Colon (tissue), 2 donors: ENCODE data around the gene B3GALT4.
"Not testable (repeated sequence)": the region's sequence is repeated elsewhere in the genome, so short reads cannot be mapped to it uniquely, and the experiment has no call there.

Experiments
- FAIRE-seq: peaks from 2 replicates; lab custom pipeline; 2012; peaks lifted over from hg19 to GRCh38; lab: Jason Lieb, UNC
- donor health status: control.
- donor health status: control.

Gene B3GALT4, protein sequence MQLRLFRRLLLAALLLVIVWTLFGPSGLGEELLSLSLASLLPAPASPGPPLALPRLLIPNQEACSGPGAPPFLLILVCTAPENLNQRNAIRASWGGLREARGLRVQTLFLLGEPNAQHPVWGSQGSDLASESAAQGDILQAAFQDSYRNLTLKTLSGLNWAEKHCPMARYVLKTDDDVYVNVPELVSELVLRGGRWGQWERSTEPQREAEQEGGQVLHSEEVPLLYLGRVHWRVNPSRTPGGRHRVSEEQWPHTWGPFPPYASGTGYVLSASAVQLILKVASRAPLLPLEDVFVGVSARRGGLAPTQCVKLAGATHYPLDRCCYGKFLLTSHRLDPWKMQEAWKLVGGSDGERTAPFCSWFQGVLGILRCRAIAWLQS

DNA sequence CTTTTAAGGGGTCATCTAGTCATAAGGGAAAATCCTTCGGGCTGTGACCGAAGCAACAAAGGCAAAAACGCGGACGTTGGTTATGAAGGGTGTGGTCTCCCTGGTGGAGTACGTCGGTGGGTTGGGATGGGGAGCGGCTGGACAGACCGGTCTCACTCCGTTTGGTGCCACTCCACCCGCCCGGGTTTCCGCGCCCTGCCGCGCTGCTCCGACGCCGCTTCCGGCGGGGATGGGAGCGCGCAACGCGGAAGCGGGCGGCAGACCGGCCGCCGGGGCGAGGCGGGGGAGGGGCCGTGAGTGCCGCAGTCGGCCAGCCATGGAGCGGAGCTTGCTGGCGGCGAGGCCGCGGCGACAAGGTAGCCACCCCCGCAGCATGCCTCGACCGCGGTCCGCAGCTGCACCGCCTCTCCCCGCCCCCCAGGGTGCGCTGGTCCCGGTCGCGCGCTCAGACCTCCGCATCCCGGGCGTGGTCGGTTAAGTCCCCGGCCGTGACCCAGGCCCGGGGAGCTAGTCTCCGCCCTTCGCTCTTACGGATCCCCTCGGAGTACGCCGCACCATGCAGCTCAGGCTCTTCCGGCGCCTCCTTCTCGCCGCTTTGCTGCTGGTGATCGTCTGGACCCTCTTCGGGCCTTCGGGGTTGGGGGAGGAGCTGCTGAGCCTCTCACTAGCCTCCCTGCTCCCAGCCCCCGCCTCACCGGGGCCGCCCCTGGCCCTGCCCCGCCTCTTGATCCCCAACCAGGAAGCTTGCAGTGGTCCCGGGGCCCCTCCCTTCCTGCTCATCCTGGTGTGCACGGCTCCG, at the start of gene B3GALT4:
Gene B3GALT4, plus strand, starts transcription at position 260 of the 799 bp plus-strand sequence. Its CDS starts 297 bp downstream, at position 557.
- FAIRE-seq, result no peak

DNA sequence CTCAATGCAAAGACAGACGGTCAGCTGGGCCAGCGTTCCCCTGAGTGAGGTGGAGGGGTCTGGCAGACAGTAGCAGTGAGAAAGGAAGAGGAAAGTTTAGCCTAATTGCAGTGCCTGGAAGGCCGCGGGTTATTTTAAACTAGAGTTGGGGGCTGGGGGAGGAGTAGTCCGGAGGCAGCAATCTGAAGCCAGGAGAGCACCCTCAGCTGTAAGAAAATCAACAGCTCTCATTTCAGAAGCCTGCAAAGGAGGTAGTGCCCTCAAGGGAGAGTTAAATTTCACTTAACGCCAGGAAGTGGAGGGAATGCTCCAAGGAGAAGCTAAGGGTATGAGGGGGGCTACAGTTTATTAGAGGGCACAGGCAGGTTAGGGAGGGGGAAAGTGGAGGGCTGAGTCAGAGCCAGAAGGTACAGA, 41.7 kb upstream of the B3GALT4 start:
- FAIRE-seq, result no peak

DNA sequence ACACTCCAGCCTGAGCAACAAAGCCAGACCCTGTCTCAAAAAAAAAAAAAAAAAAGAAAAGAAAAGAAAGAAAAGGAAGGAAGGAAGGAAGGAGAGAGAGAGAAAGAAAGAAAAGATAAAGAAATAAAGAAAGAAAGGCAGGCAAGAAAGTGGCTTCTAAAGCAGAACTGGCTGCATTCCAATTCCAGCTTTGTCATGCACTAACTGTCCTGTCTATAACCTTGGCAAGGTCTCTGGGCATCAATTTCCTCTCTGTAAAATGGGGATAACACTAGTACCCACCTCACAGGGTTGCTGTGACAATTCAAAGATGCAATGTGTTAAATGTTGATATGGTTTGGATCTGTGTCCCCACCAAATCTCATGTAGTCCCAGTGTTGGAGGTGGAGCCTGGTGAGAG, 40.6 kb upstream of the B3GALT4 start:
- no peak for FAIRE-seq

DNA sequence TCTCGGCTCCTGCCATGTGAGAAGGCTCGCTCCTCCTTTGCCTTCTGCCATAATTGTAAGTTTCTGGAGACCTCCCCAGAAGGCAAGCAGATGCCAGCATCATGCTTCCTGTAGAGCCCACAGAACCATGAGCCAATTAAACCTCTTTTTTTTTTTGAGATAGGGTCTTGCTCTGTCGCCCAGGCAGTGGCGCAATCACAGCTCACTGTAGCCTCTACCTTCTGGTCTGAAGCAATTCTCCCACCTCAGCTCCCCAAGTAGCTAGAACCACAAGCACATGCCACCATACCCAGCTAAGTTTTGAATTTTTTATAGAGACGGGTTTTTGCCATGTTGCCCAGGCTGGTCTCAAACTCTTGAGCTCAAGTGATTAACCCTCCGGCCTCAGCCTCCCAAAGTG, 40.1 kb upstream of the B3GALT4 start:
- no peak for FAIRE-seq

DNA sequence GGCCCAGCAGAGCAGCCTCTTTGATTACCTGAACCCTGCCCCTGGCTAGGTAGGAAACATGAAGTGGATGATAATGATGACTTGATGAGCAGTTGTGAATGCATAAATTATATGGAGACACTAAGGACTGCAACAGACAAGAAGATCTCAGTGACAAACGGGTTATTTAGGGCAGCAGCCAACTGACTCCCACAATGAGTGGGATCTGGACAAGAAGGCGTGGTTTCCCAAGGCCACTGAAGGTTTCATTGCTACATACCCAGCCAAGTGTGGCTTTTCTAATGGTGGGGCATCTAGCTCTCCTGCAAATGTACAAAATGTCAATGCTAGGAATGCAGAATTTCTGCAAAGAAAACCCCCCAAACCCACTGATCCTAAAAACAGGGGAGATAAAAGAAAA, 39.2 kb upstream of the B3GALT4 start:
- FAIRE-seq, result no peak

DNA sequence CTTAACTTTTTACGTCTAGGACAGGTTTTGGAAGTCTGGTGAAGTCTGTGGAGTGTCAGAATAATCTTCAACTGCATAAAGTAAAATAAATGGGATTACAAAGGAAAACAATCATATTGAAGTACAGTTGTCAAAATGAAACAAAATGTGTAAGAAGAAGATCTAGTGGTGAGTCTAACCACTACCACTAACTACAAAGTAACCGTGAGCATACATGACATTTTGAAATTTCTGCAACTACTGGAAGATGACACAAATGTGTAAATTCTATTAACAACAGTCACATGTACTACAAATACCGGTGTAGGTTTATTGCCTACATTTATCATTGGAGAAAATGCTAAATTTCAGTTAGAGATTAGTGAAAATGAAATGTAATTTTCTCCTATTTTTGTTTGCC, 35.0 kb upstream of the B3GALT4 start:
- FAIRE-seq, result no peak

DNA sequence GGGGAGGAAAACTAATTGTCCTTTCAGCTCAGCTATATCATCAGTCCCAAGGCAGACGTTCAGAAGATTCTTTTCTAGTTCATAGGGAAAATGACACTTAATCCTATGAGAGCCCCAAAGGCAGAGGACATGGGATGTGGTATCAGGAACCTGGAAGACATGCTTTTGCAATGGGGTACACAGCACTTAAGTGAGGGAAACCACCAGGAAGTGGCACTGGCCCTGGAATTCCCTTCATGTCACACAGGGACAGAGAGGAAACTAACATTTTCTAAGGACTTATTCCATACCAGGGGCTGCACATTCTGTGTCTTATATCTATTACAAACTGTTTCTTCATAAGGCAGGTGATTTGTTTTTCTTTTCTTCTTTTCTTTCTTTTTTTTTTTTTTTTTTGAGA, 33.4 kb upstream of the B3GALT4 start:
- no peak for FAIRE-seq

DNA sequence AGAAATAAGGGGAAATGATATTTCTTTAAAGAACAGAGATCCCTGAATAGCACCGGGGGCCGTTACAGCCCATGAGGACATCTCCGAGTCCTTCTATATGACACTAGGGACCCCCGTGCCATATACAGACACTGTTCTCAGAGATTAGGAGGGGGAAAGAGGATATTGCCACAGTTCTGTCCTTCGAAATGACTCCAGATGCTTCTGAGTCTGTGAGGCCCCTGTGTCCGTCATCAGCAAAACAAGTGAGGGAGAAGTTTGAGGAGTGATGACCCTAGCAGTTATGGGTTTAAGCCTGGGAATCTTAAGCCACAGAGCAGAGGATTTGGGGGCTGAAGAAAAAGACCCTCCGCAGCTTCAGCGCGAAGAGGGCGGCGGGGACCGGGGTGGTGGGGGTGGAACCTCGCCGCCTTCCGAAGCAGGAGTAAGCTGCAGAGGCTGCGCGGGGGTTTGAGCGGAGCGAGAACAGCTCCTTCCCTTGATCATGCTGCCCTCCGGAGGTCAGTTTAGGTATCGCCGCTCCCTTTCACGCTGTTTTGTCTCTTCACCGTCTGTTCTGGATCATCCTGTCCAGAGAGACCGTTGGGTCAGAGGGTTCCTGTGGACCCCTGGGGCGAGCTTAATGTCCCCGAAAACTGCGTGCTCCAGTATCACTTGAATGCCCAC, 28.8 kb upstream of the B3GALT4 start:
- no peak for FAIRE-seq

DNA sequence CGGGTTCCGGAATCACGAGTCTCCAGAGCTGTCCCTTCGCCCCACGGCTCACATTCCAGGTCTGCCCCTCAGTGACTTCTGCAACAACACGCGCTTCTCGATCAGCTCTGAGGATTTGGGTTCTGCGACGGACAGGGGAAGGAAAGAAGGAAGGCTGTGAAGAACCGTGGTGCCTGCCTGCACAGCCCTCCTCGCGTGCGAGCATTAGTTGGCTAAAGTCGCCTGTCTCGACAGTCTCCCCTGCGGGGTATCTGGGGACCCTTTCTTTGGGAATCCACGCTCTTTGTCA, 28.3 kb upstream of the B3GALT4 start:
- FAIRE-seq, result no peak

DNA sequence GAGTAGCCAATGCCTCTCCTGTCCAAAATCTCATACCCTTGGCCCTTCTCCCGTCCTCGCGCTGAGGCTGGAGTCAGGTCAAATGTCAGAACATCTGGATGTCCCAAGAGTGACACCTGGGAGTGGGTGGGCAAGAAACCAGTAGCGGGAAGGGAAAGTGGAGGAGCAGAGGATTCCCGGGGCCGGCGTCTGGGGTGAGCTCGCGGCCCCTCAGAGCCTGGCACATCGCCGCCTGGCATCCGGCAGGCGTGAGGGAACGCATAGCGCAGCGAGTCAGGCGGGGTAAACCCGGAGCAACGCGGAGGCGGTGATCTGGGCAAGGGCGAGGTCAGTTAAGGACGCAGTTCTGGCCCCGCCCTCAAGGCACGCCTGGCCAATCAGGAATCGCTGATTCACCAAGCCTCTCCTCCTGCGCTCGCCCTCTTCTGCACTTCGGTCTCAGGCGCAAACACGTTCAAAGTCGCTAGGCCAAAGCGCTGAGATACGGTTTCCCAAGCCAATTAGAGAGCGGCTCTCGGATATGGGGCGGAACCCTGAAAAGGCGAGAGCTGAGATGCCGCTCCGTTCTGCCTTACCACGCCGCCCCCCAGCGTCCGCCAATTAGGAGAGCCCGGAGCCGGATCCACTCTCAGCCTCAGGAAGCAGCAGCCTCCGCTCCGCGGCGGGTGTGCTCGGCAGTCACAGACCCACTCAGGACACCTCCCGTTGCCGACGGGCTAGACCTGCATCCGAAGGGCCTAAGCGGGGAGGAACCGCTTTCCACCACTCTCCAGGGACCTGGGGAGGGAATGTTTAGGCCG, 27.8 kb upstream of the B3GALT4 start:
- peak; percentile 38 for FAIRE-seq

DNA sequence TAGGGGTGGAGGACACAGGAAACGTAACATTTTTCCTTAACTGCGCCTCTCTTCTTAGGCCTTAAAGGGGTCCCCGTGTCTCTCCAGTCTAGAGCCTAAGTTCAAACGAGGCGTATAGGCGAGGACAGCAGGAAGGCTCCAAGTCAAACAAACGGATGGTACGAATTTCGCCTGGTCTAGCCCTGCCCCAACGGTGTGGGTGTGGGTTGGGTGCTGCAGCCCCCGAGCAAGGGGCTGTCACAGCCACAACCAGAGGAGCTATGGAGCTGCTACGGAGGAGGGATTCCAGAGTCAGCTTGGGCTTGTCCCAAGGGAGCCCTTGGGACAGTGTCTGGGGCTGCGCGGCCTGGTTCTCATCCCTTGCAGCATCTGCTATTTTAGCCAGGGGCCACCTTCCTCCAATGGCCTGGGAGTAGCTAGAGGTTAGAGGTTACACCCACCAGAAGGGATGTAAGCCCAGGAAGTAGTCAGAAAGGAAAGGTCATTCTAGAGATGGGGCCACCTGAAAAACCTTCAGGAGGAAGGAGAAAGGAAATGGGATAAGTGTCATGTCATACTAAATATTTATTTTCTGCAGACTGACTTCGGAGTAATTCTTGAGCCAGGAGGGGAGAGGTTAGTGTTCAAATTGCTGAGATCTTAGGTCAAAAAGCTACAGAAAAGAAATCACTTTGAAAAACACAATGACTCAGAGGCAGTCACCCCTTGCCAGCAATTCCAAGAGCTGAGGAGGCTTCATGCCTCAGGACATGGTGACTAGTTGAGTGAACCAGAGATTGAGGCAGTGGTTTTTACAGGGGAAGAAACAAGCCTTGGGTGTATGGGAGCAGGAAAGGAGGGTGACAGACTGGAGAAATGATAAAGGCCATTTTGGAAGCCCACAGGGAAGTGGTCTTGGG, 26.9 kb upstream of the B3GALT4 start:
- no peak for FAIRE-seq

DNA sequence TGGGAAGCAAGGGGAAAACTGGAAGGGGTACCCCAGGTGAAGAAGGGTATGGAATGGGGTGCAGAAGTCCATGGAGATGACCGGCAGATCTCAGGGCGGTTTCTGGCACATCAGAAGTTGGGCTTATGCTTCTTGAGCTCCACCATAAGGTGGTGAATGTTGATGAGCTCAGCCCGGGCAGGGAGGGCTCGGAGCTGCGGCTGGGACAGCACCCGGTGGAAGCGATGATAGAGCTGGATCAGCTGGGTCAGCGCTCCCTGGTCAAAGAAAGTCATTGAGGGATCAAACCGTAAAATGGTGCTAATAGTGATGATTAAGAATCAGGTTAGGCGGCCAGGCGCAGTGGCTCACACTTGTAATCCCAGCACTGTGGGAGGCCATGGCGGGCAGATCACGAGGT, 26.2 kb upstream of the B3GALT4 start:
- FAIRE-seq, result no peak

DNA sequence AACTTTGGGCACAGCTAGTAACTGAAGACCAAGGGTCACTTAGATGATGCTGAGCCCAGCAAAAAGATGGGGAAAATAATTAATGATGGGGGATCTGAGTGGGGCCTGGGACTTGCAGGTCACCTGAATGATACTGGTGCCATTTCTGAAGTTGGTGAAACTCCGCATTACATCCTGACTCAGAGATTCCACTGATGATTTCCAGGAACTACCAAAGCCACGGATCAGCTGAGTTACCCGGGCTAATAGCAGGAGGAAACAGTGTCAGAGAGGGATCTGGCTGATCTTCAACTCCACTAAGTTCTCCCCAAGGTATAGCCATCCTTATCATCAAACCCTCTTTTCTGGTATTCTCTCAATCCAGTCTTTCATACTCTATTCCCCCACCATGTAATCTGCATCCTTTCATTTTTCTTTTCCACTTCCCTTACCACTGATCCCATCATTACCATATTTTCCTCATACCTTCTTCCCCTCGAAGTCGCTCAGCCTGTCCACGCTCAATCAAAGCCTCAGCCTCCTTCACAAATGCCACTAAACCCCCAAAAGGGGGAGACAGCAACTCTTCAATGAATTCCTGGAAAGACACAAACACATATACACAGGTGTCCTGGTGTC, 25.4 kb upstream of the B3GALT4 start:
- FAIRE-seq, result no peak

DNA sequence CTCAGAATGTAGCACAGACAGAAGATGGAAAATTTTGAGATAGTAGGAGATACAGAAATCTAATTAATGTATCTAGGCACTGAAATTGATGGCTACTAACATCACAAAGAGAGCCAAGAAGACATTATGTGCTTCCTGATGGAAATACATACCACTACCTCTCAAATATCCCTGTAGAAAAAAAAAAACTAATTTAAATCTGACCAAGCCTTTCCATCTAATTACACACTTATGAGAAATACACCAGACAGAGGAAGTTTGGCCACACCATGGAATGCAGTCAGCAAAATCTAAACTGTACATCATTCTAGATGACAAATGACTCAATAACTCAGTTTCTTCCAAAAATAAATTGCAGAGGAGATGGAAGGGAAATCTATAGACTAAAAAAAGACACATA, 24.2 kb upstream of the B3GALT4 start:
- FAIRE-seq, result no peak

DNA sequence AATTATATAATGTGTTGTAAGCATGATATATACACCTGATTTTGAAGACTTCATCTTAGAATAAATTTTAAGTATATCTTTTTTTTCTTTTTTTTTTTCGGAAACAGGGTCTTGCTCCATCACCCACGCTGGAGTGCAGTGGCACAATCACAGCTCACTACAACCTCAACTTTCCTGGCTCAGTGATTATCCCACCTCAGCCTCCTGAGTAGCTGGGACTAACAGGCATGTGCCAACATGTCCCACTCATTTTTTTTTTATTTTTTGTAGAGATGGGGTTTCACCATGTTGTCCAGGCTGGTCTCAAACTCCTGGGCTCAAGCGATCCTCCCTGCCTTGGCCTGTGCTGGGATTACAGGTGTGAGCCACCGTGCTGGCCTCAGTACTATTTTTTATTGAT, 22.3 kb upstream of the B3GALT4 start:
- FAIRE-seq, result no peak

DNA sequence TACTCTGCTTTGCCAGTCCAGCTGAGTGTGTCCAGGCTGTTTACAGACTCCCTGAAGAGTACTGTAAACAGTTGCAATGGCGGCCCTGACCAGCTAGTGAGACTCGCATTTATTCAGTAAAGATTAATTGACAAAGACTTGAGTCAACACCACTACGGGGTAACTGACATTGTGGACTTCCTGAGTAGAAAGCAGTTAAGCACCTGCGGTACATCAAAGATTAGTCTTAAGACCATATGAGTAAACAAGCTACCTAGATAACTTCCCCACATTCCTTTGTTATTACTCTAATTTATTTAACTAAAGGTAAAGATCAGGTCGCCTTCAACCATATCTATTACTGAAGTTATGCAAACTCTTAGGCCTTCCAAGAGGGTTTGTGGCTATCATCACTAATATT, 17.9 kb upstream of the B3GALT4 start:
- no peak for FAIRE-seq

DNA sequence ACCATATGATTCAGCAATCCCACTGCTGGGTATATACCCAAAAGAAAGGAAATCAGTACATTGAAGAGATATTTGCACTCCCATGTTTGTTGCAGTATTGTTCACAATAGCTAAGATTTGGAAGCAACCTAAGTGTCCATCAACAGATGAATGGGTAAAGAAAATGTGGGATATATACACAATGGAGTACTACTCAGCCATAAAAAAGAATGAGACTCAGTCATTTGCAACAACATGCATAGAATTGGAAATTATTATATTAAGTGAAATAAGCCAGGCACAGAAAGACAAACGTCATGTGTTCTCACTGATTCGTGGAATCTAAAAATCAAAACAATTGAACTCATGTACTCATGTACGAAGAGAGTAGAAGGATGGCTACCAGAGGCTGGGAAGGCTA, 14.4 kb upstream of the B3GALT4 start:
- not testable (repeated sequence) for FAIRE-seq

DNA sequence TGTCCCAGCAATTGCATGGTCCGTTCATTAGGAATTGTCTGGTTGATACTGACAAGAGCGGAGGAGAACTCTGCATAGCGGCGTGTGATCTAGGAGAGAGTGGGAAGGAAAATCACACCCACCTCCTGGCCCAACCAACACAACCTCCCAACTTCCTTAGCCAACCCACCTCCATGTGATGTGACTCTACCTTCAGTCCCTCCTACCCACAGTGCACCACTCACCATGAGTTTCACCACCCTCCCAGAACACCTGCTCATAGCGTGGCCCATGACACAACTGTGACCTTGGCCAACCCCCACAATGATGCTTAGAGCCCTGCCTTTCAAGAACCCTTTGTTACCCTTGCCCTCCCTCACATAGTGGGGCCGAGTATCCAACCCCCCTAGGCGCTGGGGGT, 12.9 kb upstream of the B3GALT4 start:
- no peak for FAIRE-seq

DNA sequence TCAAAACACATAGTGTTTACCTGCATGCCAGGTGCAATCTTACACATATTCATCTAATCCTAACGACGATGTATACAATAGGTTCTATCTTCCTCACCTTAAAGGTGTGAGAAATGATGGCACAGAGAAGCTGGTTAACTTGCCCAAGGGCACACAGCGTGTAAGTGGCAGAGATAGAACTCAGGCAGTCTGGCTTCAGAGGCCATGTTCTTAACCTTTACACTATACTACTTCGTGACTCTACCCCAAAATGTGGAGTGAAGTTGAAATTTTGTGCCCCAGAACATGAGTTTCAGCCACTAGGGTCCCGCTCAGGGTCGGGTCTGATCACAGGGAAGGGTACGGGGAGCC, 5.8 kb upstream of the B3GALT4 start:
- no peak for FAIRE-seq

DNA sequence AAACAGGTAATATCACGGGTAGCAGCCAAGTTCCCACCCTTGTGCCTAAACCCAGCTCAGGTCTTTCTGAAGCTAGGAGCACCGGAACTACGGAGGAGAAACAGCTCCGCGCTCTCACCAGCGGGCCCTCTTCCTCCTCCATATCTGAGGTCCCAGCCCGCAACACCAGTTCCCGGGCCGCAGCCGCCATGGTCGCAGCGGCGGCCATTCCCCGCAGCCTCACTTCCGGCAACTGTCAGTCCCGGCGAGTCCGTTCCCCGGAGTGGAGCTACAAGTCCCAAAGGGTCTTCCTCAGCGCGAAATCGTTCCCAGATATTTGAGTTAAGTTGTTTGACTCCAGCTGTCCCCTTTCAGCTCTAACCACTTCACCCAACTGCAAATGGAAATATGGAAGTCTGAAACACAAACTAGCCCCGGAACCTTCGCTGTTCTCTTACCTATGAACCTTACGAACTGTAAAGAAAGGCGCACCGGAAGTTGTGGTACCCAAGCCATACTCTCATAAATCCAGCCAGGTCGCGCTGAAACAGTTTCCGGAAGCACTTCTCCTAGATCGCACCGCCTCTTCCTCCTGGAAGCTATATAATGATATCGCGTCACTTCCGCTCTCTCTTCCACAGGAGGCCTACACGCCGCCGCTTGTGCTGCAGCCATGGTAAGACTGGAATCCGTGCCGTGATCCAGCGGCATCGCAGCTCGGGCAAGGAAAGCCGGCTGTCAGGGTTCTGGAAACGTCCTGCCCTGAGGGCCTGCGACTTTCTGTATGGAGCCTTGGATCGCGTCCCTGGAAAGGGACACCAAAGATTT, 5.3 kb upstream of the B3GALT4 start, which contains the start of the genes RPS18 and VPS52:
Gene RPS18, plus strand, starts transcription at position 608 of the 807 bp plus-strand sequence. Its CDS starts 45 bp downstream, at position 653.
Gene VPS52, minus strand, starts transcription at position 409 of the 807 bp plus-strand sequence. Its CDS starts 201 bp downstream, at position 208.
- FAIRE-seq, result no peak
